Subcutaneous abdominal adipose tissue (tissue), 5 donors: ENCODE results near the gene AFP.

Source experiments
- H3K27ac ChIP-seq: one replicate; pipeline ENCODE4 v1.7.0; 2013; ENCODE audit warnings: low read depth, mild to moderate bottlenecking, inconsistent platforms, low read length, moderate library complexity
- H3K27me3 ChIP-seq, 5 donors: one replicate each; pipeline ENCODE4 v1.7.0; 2013; ENCODE audit warnings: low read length in 5 of 5, inconsistent platforms in 1 of 5; ENCODE audit not compliant: control insufficient read depth in 5 of 5, insufficient read depth in 4 of 5
- H3K36me3 ChIP-seq, 5 donors: one replicate each; pipeline ENCODE4 v1.7.0; 2013; ENCODE audit warnings: low read length in 5 of 5; ENCODE audit not compliant: control insufficient read depth in 5 of 5, insufficient read depth in 5 of 5
- H3K4me1 ChIP-seq, 5 donors: one replicate each; pipeline ENCODE4 v1.7.0; 2013; ENCODE audit warnings: low read length in 5 of 5, mild to moderate bottlenecking in 3 of 5, moderate library complexity in 1 of 5; ENCODE audit not compliant: control insufficient read depth in 5 of 5, insufficient read depth in 5 of 5
- H3K4me3 ChIP-seq, 5 donors: one replicate each; pipeline ENCODE4 v1.7.0; 2013; ENCODE audit warnings: low read length in 5 of 5, low read depth in 1 of 5
- H3K9ac ChIP-seq, 5 donors: one replicate each; pipeline ENCODE4 v1.7.0; 2013; ENCODE audit warnings: low read length in 5 of 5, mild to moderate bottlenecking in 4 of 5, moderate library complexity in 3 of 5
- H3K9me3 ChIP-seq, 5 donors: one replicate each; pipeline ENCODE4 v1.7.0; 2013; ENCODE audit warnings: low read length in 5 of 5; ENCODE audit not compliant: control insufficient read depth in 5 of 5
- donor health status: healthy.
- donor health status: healthy.
- donor health status: healthy.
- donor health status: healthy.
- donor health status: healthy.

Gene AFP

GRCh38 chr4:73454920-73455319 lies 18.9 kb downstream of the AFP start:
- Histone ChIP-seq H3K27me3 (peaks cover 0 to 3% (median 0%) of the 10 kb centered on the region in 5 donors), H3K4me1 (peaks cover 0 to 13% (median 0%) of the 10 kb centered on the region in 5 donors), H3K4me3 (no peak overlapping the region), H3K36me3 (no peaks in the 10 kb centered on the region), H3K9me3 (no peaks in the 10 kb centered on the region), H3K27ac (no peak overlapping the region), H3K9ac (no peak overlapping the region)

- Histone ChIP-seq H3K36me3 (no peaks in the 10 kb centered on the region), H3K27ac (no peak overlapping the region), H3K4me1 (no peaks in the 10 kb centered on the region), H3K9ac (no peak overlapping the region), H3K4me3 (no peak overlapping the region), H3K27me3 (peaks cover 0 to 3% (median 0%) of the 10 kb centered on the region in 5 donors), H3K9me3 (no peaks in the 10 kb centered on the region)
These were observed 20.4 kb downstream of the AFP start for GRCh38 chr4:73456177-73457022.

GRCh38 chr4:73458184-73459047 lies 22.4 kb downstream of the AFP start:
- H3K27ac ChIP-seq = no peak overlapping the region
- H3K4me3 ChIP-seq = no peak overlapping the region
- H3K36me3 ChIP-seq = no peaks in the 10 kb centered on the region
- H3K9ac ChIP-seq = no peak overlapping the region
- H3K27me3 ChIP-seq = peaks cover 0 to 3% (median 0%) of the 10 kb centered on the region in 5 donors
- no peaks in the 10 kb centered on the region for H3K4me1 ChIP-seq
- peaks cover 0 to 2% (median 0%) of the 10 kb centered on the region in 5 donors for H3K9me3 ChIP-seq

DNA sequence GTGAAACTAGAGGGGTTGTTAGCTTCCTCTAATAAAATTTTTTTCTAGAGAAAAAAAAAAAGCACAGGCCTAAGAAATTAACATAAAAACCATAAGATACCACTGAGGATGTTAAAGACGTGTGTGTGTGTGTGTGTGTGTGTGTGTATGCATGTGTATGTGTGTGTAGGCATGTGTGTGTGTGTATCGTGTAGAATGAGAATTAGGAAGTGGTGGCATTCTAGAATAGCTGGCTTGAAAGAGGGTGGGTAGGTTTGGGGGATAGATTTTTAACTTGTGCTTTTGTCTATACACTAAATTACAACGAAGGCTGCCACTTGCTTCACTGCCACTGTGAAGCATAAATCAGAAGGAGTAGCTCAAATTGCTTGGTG lies 23.0 kb downstream of the AFP start:
- peaks cover 0 to 2% (median 0%) of the 10 kb centered on the region in 5 donors for H3K9me3 ChIP-seq
- no peak overlapping the region for H3K27ac ChIP-seq
- H3K36me3 ChIP-seq = no peaks in the 10 kb centered on the region
- H3K4me1 ChIP-seq = no peaks in the 10 kb centered on the region
- peaks cover 0 to 3% (median 0%) of the 10 kb centered on the region in 5 donors for H3K27me3 ChIP-seq
- H3K4me3 ChIP-seq = no peak overlapping the region
- H3K9ac ChIP-seq = no peak overlapping the region

DNA sequence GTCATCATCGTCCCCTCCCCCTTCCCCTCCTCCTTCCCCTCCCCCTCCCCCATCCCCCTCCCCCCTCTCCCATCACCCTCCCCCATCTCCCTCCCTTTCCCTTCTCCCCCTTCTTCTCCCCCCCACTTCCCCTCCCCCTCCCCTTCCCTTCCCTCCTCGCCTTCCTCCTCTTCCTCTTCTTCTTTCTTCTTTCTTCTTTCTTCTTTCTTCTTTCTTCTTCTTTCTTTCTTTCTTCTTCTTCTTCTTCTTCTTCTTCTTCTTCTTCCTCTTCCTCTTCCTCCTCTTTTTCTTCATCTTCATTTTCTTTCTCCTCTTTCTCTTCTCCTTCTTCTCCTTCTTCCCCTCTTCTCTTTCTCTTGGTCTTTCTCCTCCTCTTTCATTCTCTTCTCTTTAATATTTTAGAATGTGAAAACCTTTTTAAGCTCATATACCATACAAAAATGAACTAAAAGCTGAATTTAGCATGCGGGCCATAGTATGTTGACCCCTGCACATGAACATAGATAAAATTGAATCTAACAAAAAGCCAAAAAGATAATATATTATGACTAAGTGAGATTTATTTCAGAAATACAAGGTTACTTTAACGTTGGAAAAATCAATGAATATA lies 25.0 kb downstream of the AFP start:
- Histone ChIP-seq H3K36me3 (no peaks in the 10 kb centered on the region), H3K27ac (no peak overlapping the region), H3K9ac (no peak overlapping the region), H3K4me3 (no peak overlapping the region), H3K27me3 (peaks cover 0 to 3% (median 0%) of the 10 kb centered on the region in 5 donors), H3K4me1 (no peaks in the 10 kb centered on the region), H3K9me3 (peaks cover 0 to 2% (median 0%) of the 10 kb centered on the region in 5 donors)

DNA sequence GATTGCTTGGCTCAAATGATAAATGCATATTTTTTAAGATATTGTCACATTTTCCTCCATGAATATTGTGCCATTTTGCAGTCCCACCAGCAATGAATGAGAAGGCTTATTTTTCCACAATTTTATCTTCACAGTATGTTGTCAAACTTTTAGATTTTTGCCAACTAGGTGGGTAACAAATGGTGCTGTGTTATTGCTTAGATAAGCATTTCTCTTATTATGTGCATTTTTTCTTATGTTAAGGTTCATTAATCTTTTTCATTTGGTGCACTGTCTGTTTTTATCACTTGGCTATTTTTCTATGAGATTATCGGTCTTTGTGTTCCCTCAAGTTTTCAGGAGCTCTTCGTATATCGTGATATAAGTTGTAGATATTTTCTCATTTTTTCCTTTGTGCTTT lies 32.1 kb downstream of the AFP start:
- Histone ChIP-seq H3K9ac (no peak overlapping the region), H3K4me3 (no peak overlapping the region), H3K4me1 (no peaks in the 10 kb centered on the region), H3K27me3 (no peaks in the 10 kb centered on the region), H3K9me3 (peaks cover 0 to 5% (median 0%) of the 10 kb centered on the region in 5 donors), H3K27ac (no peak overlapping the region), H3K36me3 (no peaks in the 10 kb centered on the region)

- H3K4me3 ChIP-seq = no peak overlapping the region
- H3K27ac ChIP-seq = no peak overlapping the region
These were observed 34.7 kb downstream of the AFP start for GRCh38 chr4:73470728-73471127.

DNA sequence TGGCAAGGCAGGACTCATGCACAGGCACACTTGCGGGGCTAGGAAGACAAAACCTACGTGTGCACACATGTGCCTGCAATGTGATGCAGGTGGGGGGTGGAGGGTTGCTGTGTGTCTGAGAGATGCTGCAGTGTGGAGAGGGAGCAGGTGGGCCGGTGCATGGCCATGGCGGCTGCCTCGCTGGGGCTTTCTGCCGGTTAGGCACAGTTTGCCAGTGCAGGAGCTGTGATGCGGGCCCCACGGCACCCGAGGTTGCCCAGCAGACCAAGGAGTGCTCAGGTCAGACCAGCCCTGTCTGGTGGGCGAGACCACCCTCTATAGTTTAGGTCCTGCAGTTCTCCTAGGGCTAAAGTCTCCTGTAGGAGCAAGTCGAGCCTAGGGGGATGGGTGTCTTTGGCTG lies 41.2 kb downstream of the AFP start:
- H3K36me3 ChIP-seq = no peaks in the 10 kb centered on the region
- H3K27me3 ChIP-seq = no peaks in the 10 kb centered on the region
- H3K27ac ChIP-seq = no peak overlapping the region
- no peak overlapping the region for H3K4me3 ChIP-seq
- peaks cover 0 to 6% (median 5%) of the 10 kb centered on the region in 5 donors for H3K9me3 ChIP-seq
- no peaks in the 10 kb centered on the region for H3K4me1 ChIP-seq
- H3K9ac ChIP-seq = no peak overlapping the region

More at GRCh38 chr4:73470728-73471127, 34.7 kb downstream of the AFP start:
- H3K4me1 ChIP-seq = no peaks in the 10 kb centered on the region
- peaks cover 0 to 6% (median 5%) of the 10 kb centered on the region in 5 donors for H3K9me3 ChIP-seq
- H3K27me3 ChIP-seq = no peaks in the 10 kb centered on the region
- H3K36me3 ChIP-seq = no peaks in the 10 kb centered on the region
- H3K9ac ChIP-seq = no peak overlapping the region

DNA sequence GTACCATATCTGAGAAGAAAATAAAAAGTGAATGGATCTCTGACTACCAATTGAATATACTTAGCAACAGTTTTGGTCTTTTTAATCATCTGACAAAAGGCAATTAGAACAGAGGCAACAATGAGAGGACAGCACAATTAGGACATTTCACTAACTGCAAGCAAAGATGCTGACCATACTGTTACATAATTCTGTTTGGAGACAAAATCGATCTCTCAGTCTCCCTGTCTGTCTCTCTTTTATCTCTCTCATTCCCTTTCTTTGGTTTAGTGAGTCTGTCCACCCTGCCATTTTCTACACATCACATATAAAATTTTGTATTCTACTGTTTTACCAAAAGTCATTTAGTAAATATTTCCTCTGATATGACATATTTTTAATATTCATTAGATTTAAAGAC lies 43.3 kb downstream of the AFP start:
- H3K9ac ChIP-seq = no peak overlapping the region
- H3K27me3 ChIP-seq = no peaks in the 10 kb centered on the region
- H3K36me3 ChIP-seq = no peaks in the 10 kb centered on the region
- H3K27ac ChIP-seq = no peak overlapping the region
- no peaks in the 10 kb centered on the region for H3K4me1 ChIP-seq
- peaks cover 0 to 6% (median 4%) of the 10 kb centered on the region in 5 donors for H3K9me3 ChIP-seq
- H3K4me3 ChIP-seq = no peak overlapping the region
